RPMI8226 (cell line): ENCODE results near the gene TMEM161A.
A peak's percentile ranks its signal among the peaks of the same experiment; 100 is the strongest.
"Not testable (repeated sequence)": the region's sequence is repeated elsewhere in the genome, so short reads cannot be mapped to it uniquely, and the experiment has no call there.

Source experiments
- DNase-seq: peaks from one replicate; pipeline ENCODE4 v3.0.0-alpha.2; 2015

TMEM161A gene

DNA sequence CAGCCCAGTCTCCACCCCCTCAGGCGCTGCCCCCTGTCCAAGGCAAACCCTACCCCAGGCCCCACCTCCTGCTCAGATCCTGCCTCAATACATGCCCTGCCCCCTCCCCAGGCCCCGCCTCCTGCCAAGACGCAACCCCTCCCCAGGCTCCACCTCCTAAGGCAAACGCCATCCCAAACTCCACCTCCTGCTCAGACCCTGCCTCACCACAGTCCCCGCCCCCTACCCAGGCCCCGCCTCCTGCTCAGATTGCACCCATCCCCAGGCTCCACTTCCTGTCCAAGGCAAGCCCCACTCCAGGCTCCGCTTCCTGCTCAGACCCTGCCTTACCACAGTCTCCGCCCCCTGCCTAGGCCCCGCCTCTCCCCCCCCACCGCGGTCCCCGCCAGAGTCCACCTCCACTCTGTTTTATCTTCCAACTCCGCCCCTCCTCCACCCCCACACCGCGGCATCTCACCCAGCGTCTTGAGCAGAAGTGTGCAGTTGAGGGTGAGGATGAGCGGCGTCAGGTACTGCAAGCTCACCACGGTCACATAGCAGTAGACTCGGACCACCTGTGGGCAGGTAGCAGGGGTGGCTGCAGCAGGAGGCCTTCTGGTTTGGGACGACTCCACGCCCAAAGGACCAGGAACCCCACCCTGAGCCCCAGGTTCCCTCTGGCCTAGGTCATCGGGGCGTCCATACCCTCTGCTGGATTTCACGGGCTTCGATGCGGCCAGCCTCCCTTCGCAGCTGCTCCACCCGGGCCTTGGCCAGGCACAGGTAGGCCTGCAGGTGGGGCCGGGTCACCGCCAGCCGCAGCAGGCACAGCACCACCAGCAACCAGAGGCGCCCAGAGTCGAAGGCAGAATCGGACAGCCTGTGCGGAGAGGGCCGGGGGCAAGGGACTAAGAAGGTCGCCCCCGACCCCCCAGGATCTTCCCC is 17.7 kb downstream of the TMEM161A start:
- no peak for DNase-seq

DNA sequence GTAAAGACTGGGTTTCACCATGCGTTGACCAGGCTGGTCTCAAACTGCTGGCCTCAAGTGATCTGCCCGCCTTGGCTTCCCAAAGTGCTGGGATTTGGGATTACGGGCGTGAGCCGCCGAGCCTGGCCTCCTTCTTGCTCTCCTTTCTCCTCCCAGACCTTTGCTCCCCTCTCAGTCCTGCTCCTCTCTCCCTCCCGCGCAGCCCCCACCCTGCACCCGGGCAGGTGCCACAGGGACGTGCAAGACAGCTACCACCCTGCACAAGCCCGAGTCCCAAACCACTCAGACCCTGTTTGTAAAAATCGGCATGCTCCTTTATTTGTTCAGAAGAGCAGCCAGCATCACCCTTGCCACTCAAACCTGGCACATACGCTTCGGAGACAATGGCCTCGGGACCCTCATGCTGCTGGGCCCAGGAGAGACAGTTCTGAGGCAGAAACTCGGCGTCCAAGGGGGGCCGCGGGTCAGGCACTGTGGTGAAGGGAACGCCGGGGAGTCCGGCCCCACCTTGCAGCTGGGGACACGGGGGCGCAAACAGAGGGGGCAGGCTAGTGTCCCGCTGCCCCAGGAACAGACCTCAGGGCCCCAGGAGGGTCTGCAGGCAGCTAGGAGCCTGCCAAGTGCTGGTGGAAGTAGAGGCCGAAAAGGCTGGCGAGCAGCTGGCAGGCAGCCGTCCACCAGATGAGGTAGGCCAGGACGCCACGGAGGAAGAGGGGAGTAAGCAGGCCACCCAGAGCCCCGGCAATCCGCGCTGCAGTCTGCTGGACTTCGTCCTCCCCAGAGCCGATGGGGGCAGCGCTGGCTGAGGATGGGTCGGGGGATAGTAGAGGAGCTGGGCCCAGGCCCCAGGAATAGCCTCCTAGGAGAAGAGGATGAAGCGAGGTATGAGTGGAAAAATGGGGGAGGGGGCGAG is 18.7 kb downstream of the TMEM161A start:
- no peak for DNase-seq

DNA sequence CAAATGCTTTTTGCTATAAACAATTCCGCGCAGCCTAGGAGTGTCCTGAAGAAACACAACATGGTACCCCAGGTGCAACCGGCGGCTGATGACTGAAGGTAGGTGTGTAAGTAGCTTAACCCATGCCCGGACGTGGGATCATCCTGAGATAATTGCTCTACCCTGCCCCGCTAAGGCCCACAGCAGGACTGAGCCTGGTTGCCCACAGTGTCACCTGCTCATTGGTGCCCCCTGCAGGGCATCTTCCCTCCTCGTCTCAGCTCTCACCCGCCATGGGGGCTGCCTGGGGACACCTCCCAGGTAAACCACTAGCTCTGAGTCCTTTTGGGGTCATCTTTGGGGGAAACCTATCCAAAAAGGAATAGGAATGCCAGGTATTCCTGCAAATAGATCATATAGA is 22.3 kb downstream of the TMEM161A start:
- peak; percentile 67 for DNase-seq

DNA sequence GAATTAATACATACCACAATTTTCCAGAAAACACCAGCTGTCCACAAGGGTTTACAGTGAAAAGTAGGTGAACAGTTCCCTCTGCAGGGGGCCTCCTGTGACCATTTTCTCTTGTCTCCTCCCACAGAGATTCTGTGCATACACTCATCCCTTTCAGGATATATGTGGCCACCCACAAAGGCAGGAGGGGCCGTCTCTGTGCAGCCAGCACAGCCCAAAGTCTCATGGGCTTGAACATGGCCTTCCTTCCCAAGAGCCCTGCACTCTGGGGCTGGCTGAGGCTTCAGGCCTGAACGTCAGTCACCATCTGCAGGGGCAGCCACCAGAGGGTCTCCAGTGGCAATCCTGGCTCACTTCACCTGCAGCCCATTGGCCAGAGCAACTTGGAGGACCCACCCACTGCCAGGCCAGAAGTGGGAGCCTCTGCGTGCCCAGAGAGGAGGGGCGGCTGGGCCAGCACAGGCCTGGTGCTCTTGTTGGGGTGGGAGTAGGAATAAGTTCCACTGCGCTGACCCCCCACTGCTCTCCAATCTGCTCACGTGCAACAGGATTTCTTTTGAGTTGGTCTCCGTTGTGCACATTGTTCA is 25.1 kb downstream of the TMEM161A start:
- DNase-seq, result peak; percentile 13

DNA sequence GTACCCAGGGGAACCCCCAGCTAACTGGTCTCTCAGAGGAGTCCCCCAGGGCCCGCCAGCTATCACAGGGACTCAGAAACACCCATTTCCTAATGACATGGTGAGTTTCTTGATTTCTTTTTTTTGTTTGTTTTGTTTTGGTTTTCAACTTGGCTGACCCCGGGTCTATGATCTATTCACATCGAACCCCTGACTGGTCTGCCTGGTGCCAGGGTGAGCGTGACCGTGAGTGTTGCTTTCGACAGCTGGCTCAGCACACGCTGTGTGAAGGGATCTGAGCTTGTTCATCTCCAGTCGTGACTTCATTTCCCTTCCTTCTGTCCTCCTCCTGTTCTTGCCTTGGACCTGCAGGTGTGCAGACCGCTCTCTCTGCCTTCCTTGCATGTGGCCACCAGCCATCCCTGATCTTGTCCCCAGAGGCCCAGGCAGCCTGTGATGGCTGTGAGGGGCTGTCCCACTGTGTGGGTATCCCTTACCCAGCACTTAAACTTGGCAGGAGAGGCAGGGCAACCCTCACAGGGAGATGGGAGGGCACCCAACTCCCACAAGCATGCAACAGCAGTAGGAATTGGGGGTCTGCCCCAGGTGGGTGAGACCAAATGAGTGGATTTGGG is 26.2 kb downstream of the TMEM161A start:
- DNase-seq, result no peak

DNA sequence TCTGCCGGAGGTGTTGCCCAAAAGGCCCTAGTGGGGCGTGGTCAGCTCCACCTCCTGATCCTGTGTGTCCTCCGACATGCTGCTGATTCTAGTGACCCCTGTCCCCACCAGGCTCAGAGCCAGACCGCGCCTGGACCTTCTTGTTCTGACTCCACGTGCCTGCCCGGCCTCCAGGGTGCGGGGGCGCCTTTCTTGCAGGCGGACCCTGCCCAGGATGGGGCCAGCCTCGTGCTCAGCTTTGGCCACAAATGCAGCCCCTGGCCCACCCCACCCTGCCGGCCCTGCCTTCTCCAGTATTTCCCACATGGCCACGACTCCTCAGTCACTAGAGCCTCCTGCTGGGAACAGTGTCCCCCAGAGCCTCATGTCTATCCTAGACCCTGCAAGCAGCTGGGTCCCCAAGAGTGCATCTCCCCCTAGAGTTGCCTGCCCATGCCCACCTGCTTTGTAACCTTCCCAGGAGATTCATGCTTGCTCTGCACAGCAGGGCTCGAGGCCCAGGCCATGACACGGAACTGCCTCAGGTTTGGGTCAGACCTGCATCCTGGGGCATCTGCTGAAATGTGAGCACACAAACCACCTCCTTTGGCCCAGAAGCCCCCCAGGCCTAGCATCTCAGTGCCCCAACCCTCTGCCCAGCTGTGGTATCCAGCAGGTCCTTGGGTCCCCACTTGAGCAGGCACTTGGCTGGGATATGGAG is 27.0 kb downstream of the TMEM161A start:
- DNase-seq, result no peak

DNA sequence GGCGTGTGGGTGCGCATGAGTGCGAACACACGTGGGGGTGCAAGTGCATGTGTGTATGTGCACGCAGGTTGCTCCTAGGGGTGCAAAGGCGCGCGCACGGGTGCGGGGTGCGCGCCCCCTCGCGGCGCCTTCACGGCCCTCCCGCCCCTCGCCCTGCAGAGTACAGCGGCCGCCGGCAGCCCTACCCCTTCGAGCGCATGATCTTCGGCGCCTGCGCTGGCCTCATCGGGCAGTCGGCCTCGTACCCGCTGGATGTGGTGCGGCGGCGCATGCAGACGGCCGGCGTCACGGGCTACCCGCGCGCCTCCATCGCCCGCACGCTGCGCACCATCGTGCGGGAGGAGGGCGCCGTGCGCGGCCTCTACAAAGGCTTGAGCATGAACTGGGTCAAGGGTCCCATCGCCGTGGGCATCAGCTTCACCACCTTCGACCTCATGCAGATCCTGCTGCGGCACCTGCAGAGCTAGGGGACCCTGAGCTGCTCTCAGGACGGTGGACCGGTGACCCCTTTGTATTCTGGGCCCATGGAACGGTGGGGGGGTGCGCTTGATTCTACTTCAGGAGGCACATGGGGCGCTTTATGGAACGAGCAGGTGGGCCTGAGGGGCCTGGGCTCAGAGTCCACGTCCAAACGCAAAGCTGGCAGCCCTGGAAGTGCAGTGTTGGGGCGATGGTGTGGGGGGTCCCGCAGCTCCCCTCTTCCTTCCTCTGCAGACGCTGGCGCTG is 27.7 kb downstream of the TMEM161A start:
- no peak for DNase-seq

DNA sequence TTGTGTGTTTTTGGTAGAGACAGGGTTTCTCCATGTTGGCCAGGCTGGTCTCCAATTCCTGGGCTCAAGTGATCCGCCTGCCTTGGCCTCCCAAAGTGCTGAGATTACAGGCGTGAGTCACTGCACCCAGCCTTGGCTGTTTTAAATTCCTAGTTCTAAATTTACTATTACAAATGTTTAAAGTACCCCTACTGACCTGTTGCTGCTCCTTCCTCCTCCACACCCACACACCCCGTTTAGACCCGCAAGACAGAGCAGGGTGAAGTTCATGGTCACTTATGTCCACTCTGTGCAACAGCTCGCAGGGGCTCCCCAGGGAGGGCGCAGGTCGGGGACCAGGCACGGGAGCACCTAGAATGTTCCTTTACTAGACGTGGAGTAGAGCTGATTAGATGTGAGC is 28.7 kb downstream of the TMEM161A start:
- no peak for DNase-seq

DNA sequence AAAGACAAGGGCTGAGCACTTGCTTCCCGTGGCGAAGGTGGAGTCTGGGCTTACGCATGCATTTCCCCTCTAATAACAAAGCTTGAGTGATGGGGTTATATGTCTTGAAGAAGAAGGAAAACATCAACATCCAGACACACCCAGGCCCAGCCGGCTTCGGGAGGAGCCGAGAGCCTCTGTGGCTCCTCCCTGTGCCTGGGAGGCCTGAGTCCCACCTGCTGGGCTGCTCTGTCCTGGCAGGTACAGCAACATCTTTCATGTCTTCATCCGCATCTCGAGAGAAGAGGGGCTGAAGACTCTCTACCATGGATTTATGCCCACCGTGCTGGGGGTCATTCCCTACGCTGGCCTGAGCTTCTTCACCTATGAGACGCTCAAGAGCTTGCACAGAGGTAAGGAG is 30.6 kb downstream of the TMEM161A start:
- no peak for DNase-seq

DNA sequence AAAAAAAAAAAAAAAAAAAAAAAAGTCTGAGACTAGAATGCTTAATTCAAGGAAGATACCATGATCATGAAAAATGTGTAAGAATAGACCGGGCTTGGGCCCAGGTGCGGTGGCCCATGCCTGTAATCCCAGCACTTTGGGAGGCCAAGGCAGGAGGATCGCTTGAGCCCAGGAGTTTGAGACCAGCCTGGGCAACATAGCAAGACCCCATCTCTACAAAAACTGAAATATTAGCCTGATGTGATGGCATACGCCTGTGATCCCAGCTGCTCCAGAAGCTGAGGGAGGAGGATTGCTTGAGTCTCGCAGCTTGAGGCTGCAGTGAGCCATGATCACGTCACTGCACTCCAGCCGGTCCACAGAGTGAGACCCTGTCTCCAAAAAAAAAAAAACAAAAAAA is 31.3 kb downstream of the TMEM161A start:
- DNase-seq, result not testable (repeated sequence)

DNA sequence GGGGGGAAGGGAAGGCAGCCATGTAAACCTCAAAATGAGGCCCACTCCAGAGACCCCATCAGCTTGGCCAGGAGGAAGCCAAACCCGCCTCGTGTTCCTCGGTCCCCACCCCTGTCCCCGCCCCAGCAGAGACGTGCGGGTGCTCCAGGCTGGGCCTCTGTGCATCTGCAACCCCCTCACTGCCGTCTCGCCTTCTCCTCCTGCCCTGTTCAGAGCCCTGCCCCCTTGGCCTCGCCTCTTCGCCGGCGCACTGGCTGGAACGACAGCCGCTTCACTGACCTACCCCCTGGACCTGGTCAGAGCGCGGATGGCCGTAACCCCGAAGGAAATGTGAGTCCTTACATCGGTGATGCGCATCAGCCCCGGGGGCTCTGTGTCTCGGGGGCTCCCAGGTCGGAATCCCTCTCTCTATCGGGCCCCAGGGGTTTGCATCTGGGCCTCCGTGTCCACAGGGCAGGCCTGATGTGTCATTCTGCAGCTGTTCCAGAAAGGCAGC is 32.2 kb downstream of the TMEM161A start:
- DNase-seq, result no peak

DNA sequence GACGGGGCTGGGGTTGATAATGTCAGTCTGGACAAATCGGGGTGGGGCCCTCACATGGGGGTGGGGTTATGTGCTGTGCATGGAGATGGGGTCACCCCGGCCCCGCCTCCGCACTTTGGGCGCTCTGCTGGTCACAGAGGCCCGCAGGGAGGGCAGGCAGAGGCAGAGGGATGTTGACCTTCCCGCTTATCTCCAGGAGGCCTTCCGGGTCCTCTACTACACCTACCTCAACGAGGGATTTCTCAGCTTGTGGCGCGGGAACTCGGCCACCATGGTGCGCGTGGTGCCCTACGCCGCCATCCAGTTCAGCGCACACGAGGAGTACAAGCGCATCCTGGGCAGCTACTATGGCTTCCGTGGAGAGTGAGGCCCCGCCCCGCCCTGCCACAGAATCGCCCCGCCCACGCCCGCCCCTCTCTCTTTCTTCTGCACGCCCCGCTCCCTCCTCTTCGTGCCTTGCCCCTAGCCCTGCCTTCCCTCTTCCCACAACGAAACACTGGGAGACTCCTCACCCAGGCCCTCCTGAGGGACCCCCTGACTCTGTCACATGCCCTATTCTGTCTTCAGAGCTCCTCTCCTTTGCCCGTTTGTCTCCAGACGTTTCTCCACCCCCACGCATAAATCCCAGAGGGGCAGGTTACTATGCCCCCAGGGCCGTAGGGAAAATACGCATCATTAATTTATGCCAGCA is 32.8 kb downstream of the TMEM161A start:
- no peak for DNase-seq

DNA sequence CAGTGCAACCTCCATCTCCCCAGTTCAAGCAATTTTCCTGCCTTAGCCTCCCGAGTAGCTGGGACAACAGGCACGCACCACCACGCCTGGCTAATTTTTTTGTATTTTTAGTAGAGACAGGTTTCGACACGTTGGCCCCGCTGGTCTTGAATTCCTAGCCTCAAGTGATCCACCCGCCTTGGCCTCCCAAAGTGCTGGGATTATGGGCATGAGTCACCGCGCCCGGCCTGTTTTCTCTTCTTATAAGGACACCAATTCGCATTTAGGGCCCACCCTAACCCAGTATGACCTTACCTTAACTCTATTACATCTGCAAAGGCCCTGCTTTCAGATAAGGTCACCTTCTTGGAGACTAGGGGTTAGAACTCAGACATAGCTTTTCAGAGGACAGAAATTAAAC is 35.1 kb downstream of the TMEM161A start:
- no peak for DNase-seq

DNA sequence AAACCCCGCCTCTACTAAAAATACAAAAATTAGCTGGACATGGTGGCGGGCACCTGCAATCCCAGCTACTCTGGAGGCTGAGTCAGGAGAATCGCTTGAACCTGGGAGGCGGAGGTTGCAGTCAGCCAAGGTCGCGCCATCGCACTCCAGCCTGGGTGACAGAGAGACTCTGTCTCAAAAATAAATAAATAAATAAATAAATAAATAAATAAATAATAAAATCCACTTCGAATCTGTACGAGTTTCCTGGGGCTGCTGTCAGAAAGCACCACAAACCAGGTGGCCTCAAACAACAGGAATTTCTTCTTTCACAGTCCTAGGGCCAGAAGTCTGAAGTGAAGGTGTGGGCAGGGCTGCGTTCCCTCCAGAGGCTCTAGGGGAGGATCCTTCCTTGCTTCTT is 35.7 kb downstream of the TMEM161A start:
- DNase-seq, result not testable (repeated sequence)

DNA sequence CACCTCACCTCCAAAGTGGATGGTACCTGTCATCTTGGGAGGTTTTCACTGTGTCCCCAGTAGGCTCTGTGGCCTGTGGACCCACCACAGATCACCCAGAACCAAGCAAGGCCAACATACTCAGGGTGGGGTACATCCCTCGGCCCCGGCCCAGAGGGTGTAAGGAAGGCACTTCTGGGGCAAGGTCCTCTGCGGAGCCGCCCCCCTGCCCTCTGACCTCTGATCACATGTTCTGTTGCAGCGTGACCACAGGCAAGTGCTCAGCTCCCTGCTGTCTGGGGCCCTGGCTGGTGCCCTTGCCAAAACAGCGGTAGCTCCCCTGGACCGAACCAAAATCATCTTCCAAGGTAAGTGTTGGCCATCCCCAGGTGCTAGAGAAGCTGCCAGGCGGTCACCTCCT is 36.7 kb downstream of the TMEM161A start:
- DNase-seq, result no peak

DNA sequence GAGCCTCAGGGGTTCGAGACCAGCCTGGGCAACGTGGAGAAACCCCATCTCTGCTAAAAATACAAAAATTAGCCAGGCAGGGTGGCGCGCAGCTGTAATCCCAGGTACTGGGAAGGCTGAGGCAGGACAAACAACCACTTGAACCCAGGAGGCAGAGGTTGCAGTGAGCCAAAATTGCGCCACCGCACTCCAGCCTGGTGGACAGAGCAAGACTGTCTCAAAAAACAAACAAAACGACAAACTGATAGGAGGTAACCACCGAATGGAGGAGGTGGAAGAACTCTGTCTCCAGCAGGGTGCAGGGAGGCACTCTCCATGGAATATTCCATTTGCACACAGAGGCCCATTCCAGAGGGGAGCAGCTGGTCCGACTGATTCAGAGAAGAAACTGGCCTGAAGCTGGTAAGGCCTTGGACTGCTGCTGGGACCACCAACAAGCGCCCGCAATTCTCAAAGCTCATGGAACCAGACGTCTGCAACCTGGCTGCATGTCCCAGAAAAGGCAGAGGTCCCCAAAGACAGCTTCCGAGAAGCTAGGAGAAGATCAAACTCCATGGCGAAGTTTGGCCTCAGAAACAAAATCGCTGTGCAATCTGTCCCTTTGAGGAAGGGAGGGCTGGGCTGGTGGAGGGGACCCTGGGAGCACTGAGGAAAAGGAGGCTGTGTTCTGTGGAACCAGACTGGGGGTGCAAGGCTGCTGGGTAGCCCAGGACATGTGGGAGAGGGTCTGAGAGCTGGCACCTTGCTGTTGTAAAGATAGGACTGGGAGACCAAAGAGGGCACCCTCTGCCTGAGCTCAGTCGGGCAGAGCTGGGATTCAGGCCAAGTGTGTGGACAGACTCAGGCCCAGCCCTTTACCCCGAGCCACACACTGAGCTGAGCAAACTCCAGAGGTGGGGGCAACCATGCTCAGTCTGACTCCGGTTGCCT is 39.3 kb downstream of the TMEM161A start:
- no peak for DNase-seq

DNA sequence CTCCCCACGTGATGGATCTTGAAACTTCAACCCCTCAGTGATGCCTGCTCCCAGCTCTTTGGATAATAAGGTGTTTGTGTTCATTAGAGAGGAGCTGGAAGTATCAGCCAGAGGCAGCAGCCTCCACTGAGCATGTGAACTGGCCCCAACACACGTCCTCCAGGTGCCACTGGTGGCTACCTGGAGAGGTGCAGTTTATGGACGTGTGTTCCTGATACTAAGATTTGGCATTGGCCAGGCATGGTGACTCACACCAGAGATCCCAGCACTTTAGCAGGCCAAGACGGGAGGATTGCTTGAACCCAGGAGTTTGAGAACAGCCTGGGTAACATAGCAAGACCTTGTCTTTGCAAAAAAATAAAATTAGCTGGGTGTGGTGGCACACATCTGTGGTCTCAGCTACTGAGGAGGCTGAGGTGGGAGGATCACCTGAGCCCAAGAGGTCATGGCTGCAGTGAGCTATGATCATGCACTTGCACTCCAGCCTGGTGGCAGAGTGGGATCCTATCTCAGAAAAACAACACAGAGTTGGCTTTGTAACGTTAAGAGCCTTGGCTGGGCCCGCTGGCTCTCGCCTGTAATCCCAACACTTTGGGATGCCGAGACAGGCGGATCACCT is 40.1 kb downstream of the TMEM161A start:
- no peak for DNase-seq

DNA sequence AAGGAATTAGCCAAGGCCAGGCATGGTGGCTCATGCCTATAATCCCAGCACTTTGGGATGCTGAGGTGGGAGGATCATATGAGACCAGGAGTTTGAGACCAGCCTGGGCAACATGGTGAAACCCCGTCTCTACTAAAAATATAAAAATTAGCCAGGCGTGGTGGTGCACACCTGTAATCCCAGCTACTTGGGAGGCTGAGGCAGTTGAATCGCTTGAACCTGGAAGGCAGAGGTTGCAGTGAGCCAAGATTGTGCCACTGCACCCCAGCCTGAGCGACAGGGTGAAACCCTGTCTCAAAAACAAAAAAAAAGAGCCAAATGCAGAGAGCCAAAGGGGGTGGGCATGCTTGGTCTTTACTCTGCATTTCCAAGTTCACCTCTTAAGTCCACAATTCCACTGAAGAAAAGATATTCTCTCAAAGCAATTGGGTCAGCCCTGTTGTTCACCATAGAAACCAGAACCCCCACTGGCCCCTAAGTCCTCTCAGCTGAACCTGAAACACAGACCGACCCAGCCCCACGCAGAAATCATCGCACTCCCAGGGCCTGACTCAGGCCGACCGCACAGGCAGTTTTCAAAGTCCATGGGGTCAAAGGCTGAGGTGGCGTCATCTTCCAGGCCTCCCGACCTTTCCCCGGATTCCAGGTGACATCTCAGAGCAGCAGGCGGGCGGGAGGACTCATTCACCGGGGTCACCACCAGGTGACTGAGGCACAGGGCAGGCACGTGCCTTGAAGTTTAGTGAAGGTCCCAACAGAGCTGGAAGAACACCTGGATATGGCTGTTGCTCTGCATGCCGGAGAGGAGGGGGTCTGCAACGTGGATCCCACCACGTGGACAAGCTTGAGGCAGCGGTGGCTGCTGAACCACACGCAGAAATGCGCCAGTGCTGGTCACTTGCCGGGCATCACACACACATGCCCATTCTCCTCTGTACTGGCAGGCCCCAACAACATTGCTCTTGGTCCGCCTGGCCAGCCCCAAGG is 41.3 kb downstream of the TMEM161A start:
- DNase-seq, result no peak
